HG02943 (cell line): ENCODE measurements around the gene NCAM2.
"Not testable (repeated sequence)": the region's sequence is repeated elsewhere in the genome, so short reads cannot be mapped to it uniquely, and the experiment has no call there.

ENCODE experiments used
- ATAC-seq: cut with Tn5 transposase; IDR thresholded peaks from one replicate; pipeline ENCODE4 v1.9.1; 2021; ENCODE audit warnings: mild to moderate bottlenecking, low read depth, moderate library complexity; ENCODE audit not compliant: unreplicated experiment

The NCAM2 gene

GRCh38 chr21:21097466-21097865 is 99.3 kb downstream of the NCAM2 start:
- no peak for ATAC-seq

GRCh38 chr21:21101911-21102310 is 103.7 kb downstream of the NCAM2 start:
- no peak for ATAC-seq

- no peak for ATAC-seq
These were observed 104.7 kb downstream of the NCAM2 start for GRCh38 chr21:21102896-21103295.

GRCh38 chr21:21103692-21104091 is 105.5 kb downstream of the NCAM2 start:
- ATAC-seq, result no peak

GRCh38 chr21:21109736-21110135 is 111.5 kb downstream of the NCAM2 start:
- no peak for ATAC-seq

- no peak for ATAC-seq
These were observed 113.2 kb downstream of the NCAM2 start for GRCh38 chr21:21111309-21111920.

- ATAC-seq, result no peak
These were observed 116.3 kb downstream of the NCAM2 start for GRCh38 chr21:21114461-21114860.

- ATAC-seq, result no peak
These were observed 120.9 kb downstream of the NCAM2 start for GRCh38 chr21:21119091-21119490.

GRCh38 chr21:21122680-21123079 is 124.5 kb downstream of the NCAM2 start:
- ATAC-seq, result no peak

- ATAC-seq, result no peak
These were observed 134.2 kb downstream of the NCAM2 start for GRCh38 chr21:21132390-21132789.

GRCh38 chr21:21137986-21138385 is 139.8 kb downstream of the NCAM2 start:
- ATAC-seq, result no peak

- ATAC-seq, result no peak
These were observed 148.6 kb downstream of the NCAM2 start for GRCh38 chr21:21146587-21147373.

GRCh38 chr21:21147374-21147745 is 149.2 kb downstream of the NCAM2 start:
- no peak for ATAC-seq

- no peak for ATAC-seq
These were observed 149.8 kb downstream of the NCAM2 start for GRCh38 chr21:21148009-21148408.

- ATAC-seq, result no peak
These were observed 150.3 kb downstream of the NCAM2 start for GRCh38 chr21:21148514-21148913.

- not testable (repeated sequence) for ATAC-seq
These were observed 151.2 kb downstream of the NCAM2 start for GRCh38 chr21:21149445-21149844.

GRCh38 chr21:21151231-21151630 is 153.0 kb downstream of the NCAM2 start:
- no peak for ATAC-seq

GRCh38 chr21:21156397-21156796 is 158.2 kb downstream of the NCAM2 start:
- ATAC-seq, result no peak

- ATAC-seq, result no peak
These were observed 158.7 kb downstream of the NCAM2 start for GRCh38 chr21:21156957-21157356.

- ATAC-seq, result no peak
These were observed 160.2 kb downstream of the NCAM2 start for GRCh38 chr21:21158376-21158918.

GRCh38 chr21:21159253-21159899 is 161.2 kb downstream of the NCAM2 start:
- ATAC-seq, result no peak
